ENCODE measurements around the gene FAR2. TPM values are rescaled to one million over a fixed set of nuclear protein-coding genes. Genes with fewer than 3 reads are reported as not detected.

The FAR2 gene
- total RNA-seq, 3 donors from 2014 or later, result 39.7 to 93.0 (median 72.2) TPM

- no peak overlapping the region for H3K4me3 ChIP-seq
- no peaks in the 10 kb centered on the region for H3K4me1 ChIP-seq (ENCODE audit: low read depth)
- ATAC-seq (no peak), DNase-seq (no peak)
- no peaks in the 10 kb centered on the region for H3K9me3 ChIP-seq
- no peak for TF ChIP-seq CTCF (IDR thresholded peaks at IDR 0.05)
- H3K36me3 ChIP-seq (ENCODE audit: low read depth), result no peaks in the 10 kb centered on the region
- intact Hi-C loops (cut with DNase I, micrococcal nuclease), result no loop called here
These were observed 121.4 kb downstream of the FAR2 start for GRCh38 chr12:29270446-29270845.

DNA sequence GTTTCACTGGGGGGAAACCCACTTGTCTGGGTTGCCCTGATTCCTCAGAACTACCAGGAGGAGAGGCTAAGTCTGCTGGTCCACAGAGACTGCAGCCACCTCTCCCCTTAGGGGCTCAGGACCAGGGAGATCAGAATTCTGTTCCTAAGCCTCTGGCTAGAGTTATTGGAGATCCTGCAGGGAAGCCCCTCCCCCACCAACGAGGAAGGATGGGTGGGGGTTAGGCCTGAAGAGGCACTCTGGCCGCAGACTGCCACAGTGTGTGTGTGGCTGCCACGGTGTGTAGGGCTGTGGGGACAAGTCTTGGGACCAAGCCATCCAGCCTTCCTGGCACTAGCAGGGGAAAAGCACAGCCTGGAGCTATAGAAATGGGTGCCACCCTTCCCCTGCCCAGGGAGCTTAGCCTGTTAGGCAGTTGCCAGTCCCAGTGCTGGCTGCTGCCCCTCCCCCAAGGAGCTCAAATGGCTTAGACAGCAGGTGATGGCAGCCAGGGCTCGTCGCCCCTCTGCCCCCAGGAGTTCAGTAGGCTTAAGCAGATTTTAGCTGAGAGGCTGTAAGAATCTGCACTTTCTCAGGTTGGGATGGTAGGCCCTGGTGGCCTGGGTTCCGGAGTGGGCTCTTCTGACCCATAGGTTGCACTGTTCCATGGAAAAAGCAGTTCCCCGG lies 124.2 kb downstream of the FAR2 start:
- ATAC-seq, result no peak
- Histone ChIP-seq H3K4me3 (no peak overlapping the region), H3K4me1 (ENCODE audit: low read depth) (no peaks in the 10 kb centered on the region), H3K9me3 (no peaks in the 10 kb centered on the region), H3K36me3 (ENCODE audit: low read depth) (no peaks in the 10 kb centered on the region)
- TF ChIP-seq CTCF (IDR thresholded peaks at IDR 0.05), result no peak
- no peak for DNase-seq
- intact Hi-C loops (cut with DNase I, micrococcal nuclease), result no loop called here

DNA sequence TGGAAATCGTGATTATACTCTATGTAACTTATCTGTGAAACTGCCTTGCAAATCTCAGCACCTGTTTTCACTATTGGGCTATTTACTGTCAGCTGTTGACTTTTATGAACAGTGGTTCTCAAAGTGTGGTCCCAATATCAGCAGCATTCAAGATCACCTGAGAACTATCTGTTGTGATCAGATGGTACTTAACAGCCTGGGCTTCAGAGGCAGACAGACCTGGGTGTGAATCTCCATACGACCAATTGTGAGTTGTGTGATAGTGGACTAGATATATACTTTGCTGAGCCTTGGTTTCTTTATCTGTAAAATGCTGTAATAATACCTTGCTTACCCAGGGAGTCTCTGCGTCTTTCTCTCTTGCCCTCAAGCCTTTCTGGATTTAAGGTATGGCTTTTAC lies 126.8 kb downstream of the FAR2 start:
- Histone ChIP-seq H3K4me3 (no peak overlapping the region), H3K9me3 (no peaks in the 10 kb centered on the region), H3K36me3 (ENCODE audit: low read depth) (no peaks in the 10 kb centered on the region), H3K4me1 (ENCODE audit: low read depth) (no peaks in the 10 kb centered on the region)
- DNase-seq, result no peak
- no peak for TF ChIP-seq CTCF (IDR thresholded peaks at IDR 0.05)
- intact Hi-C loops (cut with DNase I, micrococcal nuclease), result no loop called here
- no peak for ATAC-seq

DNA sequence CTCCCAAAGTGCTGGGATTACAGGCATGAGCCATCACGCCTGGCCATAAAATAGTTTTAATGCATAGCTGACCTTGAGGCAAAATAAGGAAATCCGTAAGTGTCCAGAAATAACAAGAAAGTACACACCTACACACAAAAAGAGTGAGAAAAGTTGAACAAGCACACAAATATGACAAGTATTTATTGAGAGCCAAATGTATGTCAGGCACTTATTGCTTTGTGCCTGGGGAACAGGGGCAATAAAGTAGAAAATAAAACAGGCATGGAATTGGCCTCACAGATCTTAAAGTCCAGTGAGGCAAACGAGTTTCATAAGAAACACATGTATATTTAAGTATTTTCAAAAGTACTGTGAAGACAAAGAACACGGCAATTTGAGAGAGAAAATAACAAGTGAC lies 128.2 kb downstream of the FAR2 start:
- no peaks in the 10 kb centered on the region for H3K36me3 ChIP-seq (ENCODE audit: low read depth)
- no peak overlapping the region for H3K4me3 ChIP-seq
- no peaks in the 10 kb centered on the region for H3K4me1 ChIP-seq (ENCODE audit: low read depth)
- intact Hi-C loops (cut with DNase I, micrococcal nuclease), result no loop called here
- no peak for DNase-seq
- no peak for ATAC-seq
- TF ChIP-seq CTCF (IDR thresholded peaks at IDR 0.05), result no peak
- H3K9me3 ChIP-seq, result no peaks in the 10 kb centered on the region

GRCh38 chr12:29278673-29279420 lies 129.8 kb downstream of the FAR2 start:
- DNase-seq, result no peak
- no peak for ATAC-seq
- Histone ChIP-seq H3K36me3 (ENCODE audit: low read depth) (no peaks in the 10 kb centered on the region), H3K4me3 (no peak overlapping the region), H3K4me1 (ENCODE audit: low read depth) (no peaks in the 10 kb centered on the region), H3K9me3 (no peaks in the 10 kb centered on the region)
- intact Hi-C loops (cut with DNase I, micrococcal nuclease), result no loop called here
- no peak for TF ChIP-seq CTCF (IDR thresholded peaks at IDR 0.05)
